Right hindlimb (tissue), 1 donor: ENCODE measurements around the gene ERC1.

ENCODE experiments used
- DNase-seq: peaks from one replicate; pipeline ENCODE4 v3.0.0-alpha.2; 2018

The ERC1 gene

DNA sequence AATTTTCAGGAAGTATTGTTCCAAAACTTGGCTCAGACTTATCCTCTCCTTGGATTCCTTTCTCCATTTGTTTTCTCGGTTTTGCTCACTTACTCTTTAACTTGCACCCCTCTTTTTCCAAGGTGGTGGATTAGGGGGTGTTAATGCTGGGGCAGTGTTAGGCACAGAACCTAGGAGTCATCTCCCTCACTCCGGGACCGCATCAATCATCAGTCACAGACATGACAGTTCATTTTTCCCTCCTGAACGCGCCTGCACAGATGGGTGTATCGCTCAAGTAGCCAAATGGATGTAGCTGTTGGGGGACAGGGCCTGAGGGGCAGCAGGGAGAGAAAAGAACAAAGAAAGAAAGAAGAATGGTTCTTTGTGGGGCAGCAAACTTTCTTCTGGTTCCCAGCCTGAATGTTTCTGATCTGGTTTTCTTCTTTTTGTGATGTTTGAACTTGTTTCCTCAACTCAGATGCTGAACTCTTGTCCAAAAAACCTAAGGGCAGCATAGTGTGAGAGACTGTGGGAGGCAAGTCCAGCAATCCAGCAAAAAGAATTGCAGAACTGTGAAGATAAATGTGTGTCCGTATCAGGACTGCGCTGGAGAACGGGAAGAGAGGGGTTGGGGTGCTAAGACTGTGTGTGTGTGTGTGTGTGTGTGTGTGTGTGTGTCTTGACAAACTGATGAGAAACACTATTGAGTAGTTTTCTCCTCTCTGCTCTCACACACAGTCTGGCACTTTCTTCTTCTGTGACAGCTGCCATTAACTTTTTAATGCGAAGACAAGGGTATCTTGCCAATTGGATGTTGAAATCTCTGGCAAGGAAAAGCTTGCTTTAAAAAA lies 472.3 kb downstream of the ERC1 start:
- no peak for DNase-seq

DNA sequence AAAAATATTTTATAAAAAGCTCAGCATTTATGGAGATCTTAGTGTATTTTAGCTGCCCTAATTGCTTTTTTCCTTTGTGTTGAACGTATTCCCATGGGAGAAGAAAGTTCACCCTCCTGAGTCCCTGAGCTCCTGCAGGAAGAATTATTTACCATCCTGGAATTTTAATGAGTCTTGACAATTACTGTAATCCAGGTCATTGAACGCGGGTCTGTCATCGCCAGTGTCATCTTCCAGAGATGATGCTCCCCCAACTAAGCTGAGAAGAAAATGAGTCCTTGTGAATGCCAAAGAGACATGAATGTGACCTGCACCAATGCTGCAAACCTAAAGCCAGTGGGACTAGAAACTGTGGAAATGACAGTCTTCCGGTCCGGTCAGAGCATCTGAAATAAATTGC lies 473.9 kb downstream of the ERC1 start:
- no peak for DNase-seq

DNA sequence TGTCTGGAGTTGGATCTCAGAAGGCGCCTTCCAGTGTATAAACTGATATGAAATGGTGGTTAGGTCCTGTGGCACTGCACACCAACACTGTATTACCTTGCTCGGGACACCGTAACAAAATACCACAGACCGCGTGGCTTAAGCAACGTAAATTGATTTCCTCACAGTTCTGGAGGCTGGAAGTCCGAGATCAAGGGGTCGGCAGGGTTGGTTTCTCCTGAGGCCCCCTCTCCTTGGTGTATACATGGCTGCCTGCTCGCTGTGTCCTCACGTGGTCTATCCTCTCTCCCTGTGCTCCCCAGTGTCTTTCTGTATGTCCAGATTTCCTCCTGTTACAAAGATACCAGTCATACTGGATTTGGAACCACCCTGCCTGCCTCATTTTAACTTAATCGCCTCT lies 475.0 kb downstream of the ERC1 start:
- no peak for DNase-seq

DNA sequence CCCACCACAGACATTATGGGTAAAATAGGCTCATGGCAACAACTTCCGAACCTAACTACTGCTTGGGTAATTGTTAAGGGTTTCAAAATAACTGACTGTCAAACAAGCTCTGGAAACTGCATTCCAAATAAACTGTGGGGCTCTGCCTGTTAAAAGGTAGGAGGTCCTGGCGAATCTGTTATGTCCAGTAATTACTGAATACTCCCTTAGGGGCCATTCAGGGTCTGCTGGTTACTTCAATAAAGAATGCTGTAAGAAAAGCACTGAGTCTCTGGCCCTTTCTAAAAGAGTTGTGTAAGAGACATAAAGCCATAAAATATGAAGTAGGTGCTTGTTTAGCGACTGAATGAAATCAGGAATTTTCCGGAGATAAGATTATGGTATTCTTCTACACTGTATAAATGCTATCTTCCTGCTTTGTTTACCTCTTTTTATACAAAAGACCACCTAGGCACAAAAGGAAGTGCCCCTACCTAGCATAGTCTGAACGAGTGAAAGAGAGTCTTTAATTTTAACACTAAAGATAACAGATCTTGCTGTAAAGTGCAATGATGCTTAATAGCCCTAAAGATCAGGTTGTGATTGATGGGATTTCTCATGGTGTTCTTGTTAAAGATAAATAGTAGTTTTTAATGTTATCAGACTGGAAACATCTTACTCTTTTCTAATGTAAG lies 475.6 kb downstream of the ERC1 start:
- DNase-seq, result no peak

DNA sequence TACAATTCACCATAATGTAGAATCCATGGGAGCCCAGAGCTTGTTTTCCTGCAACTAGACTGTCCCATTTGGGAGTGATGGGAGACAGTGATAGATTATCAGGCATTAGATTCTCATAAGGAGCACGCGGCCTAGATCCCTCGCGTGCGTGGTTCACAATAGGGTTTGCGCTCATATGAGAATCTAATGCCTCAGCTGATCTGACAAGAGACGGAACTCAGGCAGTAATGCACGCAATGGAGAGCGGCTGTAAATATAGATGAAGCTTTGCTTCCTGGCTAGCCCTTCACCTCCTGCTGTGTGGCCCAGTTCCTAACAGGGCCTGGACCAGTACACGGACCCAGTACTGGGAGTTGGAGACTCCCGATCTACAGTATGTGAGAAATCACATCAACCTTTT lies 476.7 kb downstream of the ERC1 start:
- DNase-seq, result no peak

DNA sequence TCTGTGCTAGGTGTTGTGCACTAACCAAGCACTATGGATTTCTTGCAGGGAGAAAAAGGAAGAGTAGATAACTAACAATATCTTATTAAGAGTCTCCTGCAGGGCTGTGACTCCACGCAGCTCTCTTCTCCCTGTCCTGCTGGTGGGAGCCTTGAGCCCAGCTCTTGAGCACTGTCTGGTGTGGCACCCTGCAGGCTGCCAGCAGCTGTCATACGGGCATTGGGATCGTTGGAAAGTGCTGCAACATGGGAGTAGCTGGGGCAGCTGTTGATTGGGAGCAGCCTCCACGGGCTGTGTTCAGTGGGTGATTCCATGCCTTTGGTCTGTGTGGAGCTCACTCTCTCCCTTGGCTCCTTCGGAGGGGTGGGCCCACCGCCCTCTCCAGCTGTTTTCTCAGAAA lies 478.0 kb downstream of the ERC1 start:
- DNase-seq, result no peak

DNA sequence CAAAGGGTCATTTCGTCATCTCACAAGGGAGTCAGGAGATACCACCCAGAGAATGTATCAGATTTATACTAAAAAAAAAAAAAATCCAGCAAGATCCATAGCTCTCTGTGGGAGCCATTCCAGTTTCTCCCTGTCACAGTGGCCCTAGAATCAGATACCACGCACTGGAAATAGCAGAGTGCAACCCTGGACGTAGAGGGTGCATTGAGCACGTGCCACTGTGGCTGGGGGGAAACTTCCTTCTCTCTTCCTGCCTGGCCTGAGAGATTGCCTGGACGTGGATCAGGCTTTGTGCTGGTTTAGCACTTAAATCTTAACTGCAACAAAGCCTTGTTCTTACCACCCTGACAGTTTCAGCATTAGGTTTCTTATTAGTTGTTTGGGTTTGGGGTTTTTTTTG lies 479.0 kb downstream of the ERC1 start:
- DNase-seq, result no peak

DNA sequence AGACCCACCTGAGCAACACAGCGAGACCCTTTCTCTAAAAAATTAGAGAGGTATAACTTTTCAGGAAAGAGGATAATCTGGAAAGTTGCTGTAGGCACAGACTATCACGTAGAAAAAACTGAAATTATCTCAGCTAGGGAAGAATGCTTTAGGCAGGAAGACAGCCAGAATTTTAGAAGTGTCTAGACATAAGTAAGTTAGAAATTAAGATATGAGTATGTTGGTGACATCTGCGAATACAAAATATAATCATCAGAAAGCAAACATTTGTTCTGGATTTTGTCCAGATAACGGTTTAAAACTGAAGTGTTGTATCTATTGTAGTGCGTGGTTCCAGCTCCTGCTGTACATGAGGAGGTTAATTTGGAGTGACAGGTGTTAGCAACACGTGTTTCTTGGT lies 480.2 kb downstream of the ERC1 start:
- no peak for DNase-seq

DNA sequence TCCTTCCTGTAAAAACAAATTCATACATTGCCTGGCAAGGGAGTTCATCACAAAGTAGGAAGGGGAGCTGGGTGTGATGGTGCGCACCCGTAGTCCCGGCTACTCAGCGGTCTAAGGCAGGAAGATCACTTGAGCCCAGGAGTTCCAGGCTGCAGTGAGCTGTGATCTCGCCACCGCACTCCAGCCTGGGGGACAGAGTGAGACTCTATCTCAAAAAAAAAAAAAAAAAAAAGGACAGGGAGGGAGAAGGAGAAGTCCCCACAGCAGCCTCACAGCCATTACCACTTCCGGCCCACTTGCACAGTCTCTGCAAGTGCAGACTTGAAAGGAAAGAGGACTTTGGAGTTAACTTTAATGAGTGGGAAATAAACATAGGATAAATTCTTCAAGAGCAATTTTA lies 482.4 kb downstream of the ERC1 start:
- DNase-seq, result no peak

DNA sequence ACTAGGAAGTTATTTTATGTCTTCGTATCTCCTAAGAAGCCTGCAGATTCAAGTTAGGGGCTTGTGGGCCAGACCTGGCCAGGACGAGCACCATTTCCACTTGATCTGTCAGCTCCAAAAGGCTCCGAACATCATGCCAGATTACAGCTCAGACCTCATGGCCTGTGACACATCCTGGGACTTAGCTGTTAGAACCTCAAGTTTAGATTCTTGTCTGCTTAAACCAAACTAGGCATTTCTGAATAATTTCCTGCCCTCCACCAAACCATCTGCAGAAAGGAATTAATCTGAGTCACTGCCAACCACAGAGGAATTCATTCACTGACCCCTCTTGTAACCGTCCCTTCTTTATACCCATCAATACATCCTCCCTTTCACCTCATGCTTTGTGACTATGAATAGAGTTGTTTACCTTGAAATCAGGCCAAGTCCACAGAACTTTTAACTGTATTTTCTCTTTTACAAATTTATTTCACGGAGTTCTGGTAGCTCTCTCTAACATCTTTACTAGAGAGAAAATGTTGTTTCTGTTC lies 483.1 kb downstream of the ERC1 start:
- peak; percentile 31 for DNase-seq

DNA sequence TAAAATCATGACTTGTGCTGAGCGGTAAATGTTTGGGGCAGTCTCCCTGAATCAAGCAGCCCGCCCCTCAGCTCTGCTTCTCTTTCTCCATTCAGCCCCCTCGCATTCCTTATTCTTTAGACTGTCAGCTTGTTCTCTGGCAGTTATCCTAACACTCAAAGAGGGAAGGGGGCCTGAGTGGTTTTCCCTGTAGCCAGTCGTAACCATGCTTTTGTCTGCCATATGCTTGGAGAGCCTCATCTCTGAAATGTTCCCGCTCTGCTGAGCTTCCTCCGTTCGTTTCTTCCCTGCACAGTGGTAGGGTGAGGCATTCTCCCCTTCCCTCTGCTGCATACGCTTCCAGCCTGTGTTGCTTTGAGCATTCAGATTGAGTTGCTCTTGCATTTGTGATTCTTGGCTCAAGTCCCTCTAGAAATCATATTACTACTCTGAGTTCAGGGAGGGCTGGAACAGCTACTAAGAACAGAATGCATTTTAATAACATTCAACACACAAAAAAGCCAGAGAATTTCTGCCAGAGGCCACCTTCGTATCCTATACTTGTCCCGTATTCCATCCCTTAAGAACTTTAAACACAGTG lies 483.6 kb downstream of the ERC1 start:
- peak; percentile 74 for DNase-seq

DNA sequence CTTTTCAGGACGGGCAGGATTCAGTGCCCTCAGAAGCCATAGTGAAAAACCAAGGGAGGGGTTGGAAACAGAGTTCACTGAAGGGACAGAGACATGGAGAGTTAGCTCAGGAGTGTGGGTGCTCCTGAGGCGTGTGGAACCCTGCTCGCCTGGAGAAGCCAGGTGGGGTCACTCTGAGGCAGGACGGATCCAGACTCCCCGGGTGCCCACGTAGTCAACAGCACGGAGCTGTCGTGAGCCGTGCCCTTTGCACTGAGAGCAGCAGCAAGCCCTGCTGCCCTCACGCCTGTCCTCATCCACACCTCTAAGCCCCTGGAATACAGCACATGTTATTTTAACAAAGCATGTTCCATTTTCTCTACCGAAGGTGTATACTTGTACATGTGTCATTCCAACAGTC lies 488.6 kb downstream of the ERC1 start:
- no peak for DNase-seq

DNA sequence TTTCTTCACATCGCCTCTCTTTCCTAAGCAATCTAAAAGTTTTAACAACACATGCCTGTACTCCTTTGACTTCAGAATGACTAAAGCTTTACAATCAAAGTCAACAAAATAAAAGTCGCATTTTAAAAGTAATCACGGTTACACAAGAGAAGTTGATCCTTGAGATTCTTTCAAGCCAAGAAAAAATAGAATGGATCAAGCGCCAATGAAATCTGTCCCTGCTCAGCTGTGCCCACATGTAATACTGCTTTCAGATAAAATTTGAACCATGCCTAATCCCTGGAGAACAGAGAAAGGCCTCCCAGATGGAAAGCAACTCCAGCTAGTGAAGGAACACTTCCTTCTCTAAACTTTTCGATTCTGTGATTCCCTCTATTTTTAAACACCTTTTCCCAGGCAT lies 490.3 kb downstream of the ERC1 start:
- DNase-seq, result no peak

DNA sequence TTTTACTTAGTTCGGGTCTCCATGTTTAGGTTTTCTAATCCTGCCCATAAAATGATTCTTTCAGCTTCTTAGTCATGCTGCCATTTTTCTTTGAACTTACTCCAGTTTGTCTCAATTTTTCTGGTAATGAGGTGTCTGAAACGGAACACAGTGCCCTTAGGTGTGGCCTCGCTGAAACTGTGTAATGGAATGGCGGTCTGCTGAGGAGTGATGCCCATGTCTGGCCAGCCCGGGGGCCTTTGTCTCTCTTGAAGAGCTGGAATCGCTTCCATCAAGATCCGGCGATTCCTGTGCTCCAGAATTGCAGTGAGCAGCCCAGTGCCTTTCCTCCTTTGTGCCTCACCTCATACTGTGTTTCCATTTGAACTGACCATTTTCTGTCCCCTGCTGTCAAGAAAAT lies 490.9 kb downstream of the ERC1 start:
- no peak for DNase-seq

DNA sequence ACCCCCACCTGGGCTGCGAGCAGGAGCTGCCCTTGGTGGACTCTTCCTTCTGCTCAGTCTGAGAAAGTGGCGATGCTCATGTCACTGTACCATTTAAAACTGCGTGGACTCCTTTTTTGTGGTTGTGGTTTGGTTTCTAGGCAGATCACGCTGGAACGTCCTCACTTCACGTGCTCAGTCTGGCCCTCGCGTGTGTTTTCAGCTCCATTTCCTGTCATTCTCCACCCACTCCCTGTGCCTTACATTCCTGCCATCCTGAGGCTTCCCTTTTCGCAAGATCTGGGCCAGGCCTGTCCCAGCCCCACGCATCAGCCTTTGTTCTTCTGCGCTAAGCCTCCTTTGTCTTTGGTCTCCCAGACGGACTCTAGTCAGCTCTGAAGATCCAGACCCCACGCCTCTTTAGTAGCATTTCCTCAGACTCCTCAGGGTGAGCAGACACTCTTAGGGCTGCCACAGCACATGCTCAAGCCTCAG lies 497.9 kb downstream of the ERC1 start:
- no peak for DNase-seq

DNA sequence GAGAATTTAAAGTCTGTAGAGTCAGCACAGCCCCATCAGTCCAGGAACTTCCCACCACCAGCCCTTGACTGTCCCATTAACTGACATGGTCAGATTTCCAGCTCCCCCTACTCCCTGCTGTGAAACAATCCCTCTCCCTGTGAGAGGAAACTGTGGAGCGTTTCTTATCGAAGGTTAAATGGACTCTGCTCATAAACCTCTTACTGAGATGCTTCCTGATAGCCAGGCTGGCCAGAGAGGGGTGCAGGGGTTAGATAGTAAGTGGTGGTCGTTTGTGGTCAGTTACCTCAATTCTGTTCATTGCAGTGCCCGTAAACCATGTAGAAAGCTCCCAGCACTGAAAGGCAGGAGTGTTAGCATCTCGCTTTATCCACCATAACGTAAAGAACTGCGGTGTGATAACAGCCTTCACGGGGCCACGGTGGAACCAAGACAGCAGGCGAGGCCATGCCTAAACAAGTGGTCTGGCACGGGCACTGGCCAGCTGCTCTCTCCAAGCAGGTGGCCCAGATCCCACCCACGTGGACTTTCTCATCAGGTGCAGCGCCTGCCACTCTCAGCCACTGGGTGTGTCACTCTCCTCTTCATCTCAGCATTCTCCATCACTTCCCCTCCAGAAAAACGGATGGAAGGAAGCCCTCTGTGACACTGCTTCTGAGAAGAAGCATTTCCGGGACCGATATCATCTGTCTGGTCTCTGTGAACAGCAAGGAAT lies 501.1 kb downstream of the ERC1 start:
- no peak for DNase-seq

DNA sequence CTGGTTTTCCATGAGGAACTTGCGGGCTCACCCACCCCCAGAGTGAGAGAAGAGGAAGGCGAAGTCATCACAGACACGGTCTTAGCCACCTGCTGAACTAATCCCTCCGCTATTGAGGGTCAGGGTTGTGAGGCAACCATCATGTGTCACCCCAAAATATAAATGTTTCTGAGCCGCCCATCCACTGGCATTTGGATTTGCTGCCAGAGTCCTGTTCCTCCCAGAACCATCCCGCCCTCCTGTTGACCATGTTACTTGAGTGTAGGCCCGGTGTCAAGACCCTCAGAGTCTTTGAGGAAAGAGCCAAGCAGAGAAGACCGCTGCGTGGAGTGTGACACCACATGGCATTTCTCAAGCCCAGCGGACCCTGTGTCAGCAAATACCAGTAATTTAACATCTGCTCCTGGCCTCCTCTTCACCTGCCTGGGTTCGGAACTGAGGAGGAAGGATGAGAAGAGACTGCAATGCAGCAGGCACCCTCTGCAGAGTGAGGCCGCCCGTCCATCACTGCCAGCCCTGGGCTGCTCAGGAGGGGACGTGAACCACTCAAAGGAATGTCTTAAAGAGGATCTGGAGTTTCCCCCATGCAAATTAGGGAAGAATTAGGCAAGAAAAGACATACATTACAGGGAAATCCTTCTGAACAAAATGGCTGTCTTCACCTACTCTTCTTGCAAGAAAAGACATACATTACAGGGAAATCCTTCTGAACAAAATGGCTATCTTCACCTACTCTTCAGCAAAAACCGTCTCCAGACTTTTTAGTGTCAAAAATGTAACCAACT lies 502.9 kb downstream of the ERC1 start:
- no peak for DNase-seq

DNA sequence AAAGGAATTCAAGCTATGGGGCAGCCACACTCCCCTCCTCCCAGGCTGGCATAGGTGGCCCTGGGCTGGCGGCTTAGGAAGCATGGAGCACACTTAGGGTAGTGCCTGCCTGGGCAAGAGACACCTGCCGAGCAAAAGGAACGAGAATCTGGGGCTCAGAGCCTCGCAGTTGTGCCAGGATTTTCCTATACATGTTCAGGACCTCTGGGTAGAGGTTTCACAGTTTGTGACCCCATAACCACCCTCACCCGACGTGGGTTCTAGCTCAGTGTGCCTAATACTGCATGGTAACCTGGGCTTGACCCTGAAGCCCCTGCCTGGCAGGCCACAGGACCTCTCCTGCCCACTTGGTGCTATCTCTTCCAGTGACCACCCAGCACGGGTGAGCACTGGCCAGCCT lies 503.8 kb downstream of the ERC1 start:
- DNase-seq, result no peak

DNA sequence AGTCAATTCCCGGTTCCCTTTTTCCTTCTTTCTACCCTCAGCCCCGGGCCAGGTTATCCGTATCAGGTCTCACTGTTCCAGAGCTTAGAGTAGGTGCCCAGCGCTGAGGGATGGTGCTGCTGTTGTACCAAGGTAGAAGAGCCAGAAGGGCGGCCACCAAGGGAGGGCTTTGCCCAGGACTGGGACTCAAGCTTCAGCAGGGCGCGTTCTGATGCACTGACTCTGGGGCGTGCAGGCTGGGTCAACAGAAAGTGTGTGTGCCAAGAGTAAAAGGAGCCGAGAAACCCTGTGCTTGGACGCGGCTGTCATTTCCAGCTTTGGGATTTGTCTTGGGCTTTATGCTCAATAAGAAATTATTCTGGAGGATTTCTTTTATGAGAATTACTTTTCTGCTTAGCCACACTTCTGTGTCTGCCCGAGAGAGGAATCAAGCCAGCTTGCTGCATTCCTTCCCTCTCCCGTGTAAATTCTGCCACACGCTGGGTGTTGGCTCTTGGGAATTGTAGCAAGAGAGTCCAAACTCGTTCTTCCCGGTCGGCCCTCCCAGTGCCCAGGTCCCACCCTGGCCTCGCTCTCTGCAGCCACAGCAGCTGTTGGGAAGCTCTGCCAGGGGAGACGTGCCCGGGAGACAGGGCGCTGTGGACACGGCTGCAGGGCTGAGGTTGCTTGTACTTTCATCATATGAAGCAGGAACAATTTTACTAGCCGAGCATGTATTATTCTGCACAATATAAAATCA lies 505.3 kb downstream of the ERC1 start:
- DNase-seq, result peak; percentile 46

DNA sequence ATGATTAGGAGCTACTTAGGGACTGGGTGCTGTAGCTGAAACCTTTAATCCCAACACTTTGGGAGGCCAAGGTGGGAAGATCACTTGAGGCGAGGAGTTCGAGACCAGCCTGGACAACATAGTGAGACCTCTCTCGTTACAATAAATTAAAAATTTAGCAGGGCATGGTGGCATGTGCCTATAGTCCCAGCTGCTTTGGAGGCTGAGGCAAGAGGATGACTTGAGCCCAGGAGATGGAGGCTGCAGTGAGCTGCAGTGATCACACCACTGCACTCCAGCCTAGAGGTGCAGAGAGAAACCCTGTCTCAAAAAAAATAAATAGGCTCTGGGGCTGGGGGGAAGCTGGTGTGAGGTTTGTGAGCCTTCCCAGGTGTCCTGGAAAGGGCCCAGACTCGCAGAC lies 506.1 kb downstream of the ERC1 start:
- no peak for DNase-seq

DNA sequence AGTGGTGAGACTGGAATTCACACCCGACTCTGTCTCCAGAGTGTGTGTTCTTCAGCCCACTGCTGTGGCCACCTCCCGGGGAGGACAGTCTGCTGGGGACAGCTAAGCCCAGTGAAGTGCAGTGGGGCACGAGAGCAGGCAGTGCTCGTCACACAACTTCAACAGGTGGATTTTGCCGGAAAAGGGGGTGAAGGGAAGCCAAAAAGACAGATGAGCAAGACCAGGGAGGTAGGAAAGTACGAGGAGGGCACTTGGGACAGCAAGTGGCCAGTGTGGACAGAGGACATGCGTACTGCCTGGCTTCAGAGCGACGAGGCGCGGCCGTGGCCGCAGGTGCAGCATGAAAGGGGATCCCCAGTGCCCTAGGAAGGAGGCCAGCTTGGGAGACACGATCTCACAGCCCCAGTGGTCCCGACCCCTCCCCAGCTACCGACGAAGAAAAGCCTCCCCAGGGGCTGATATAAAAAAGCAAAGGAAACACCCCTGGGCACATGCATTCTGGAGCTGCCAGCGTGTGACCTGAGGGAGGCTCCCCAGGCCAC lies 507.2 kb downstream of the ERC1 start:
- no peak for DNase-seq
